Fibroblast of skin of back (primary cell): ENCODE measurements around the gene SRRM2.
A peak's percentile ranks its signal among the peaks of the same experiment; 100 is the strongest.

Experiments used
- DNase-seq: peaks from one replicate; pipeline ENCODE4 v3.0.0-alpha.2; 2013

Gene SRRM2

GRCh38 chr16:2739625-2740430 is 12.6 kb upstream of the SRRM2 start:
- DNase-seq = no peak

GRCh38 chr16:2740476-2740875 is 12.0 kb upstream of the SRRM2 start:
- no peak for DNase-seq

GRCh38 chr16:2741168-2741567 is 11.3 kb upstream of the SRRM2 start:
- no peak for DNase-seq

GRCh38 chr16:2742323-2743006 is 10.0 kb upstream of the SRRM2 start:
- no peak for DNase-seq

- DNase-seq = no peak
Measured at GRCh38 chr16:2743007-2743810, 9.2 kb upstream of the SRRM2 start.

GRCh38 chr16:2744711-2745110 is 7.7 kb upstream of the SRRM2 start:
- no peak for DNase-seq

GRCh38 chr16:2745116-2745890 is 7.1 kb upstream of the SRRM2 start:
- DNase-seq = no peak

- DNase-seq = no peak
Measured at GRCh38 chr16:2745961-2746360, 6.5 kb upstream of the SRRM2 start.

- DNase-seq = no peak
Measured at GRCh38 chr16:2748757-2749455, 3.5 kb upstream of the SRRM2 start.

- DNase-seq = no peak
Measured at GRCh38 chr16:2749476-2749875, 3.0 kb upstream of the SRRM2 start.

GRCh38 chr16:2749936-2750335 is 2.5 kb upstream of the SRRM2 start:
- DNase-seq = no peak

GRCh38 chr16:2751577-2752034 is 832 bp upstream of the SRRM2 start:
- DNase-seq = no peak

- peak; percentile 80 for DNase-seq
Measured at GRCh38 chr16:2752850-2753732, 653 bp downstream of the SRRM2 start.

GRCh38 chr16:2753733-2754020 is 1.2 kb downstream of the SRRM2 start:
- DNase-seq = no peak

- DNase-seq = no peak
Measured at GRCh38 chr16:2755158-2755557, 2.7 kb downstream of the SRRM2 start.

GRCh38 chr16:2756288-2757015 is 4.0 kb downstream of the SRRM2 start:
- no peak for DNase-seq

- no peak for DNase-seq
Measured at GRCh38 chr16:2757344-2757743, 4.9 kb downstream of the SRRM2 start.

- DNase-seq = no peak
Measured at GRCh38 chr16:2761472-2761871, 9.0 kb downstream of the SRRM2 start.

- no peak for DNase-seq
Measured at GRCh38 chr16:2761886-2762583, 9.6 kb downstream of the SRRM2 start.

GRCh38 chr16:2762711-2763110 is 10.3 kb downstream of the SRRM2 start:
- no peak for DNase-seq
